GM12864 (cell line): ENCODE results near the gene MAP4K5.
"Not testable (repeated sequence)": the region's sequence is repeated elsewhere in the genome, so short reads cannot be mapped to it uniquely, and the experiment has no call there.

Source experiments
- DNase-seq: peaks from one replicate; pipeline ENCODE4 v3.0.0-alpha.2; 2011; ENCODE audit warnings: low read depth
- H3K4me3 ChIP-seq: 2 replicates; pipeline ENCODE4 v1.5.1; 2011; ENCODE audit warnings: mild to moderate bottlenecking, low read depth, low read length, control low read depth
- CTCF ChIP-seq: IDR thresholded peaks from 2 replicates; pipeline ENCODE4 v1.5.1; 2011; ENCODE audit warnings: low read depth, mild to moderate bottlenecking, moderate library complexity, low read length, control low read depth, inconsistent platforms; ENCODE audit errors: missing control alignments

MAP4K5 gene

DNA sequence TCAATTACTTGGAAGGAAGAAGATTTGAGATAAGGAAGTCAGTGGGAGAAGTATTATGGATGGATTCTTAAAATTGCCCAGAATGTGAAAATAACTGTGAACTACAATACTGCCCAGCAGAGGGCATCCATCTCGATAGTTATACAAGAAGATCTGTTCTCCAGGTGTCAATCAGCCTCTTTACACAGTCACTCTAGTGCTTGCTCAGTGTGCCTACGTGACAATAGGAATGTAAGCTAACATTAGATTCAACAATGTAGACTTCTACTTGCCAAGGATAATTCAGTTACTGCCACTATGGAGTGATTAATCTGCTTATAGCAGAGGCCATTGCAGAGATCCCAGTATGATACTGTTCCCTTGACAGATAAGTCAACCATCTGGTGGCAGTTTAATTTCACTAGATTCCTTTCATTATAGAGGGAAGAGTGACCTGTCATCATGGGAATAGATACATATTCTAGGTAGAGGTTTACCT is 10.6 kb upstream of the MAP4K5 start:
- no peak for DNase-seq
- no peak overlapping the region for H3K4me3 ChIP-seq
- TF ChIP-seq CTCF, result peak; percentile 65

- no peak overlapping the region for H3K4me3 ChIP-seq
- no peak for DNase-seq
- TF ChIP-seq CTCF, result no peak
These were observed 8.8 kb upstream of the MAP4K5 start for GRCh38 chr14:50541159-50541567.

- DNase-seq, result no peak
- H3K4me3 ChIP-seq, result no peak overlapping the region
- no peak for TF ChIP-seq CTCF
These were observed 6.7 kb upstream of the MAP4K5 start for GRCh38 chr14:50539051-50539450.

GRCh38 chr14:50538034-50538433 is 5.7 kb upstream of the MAP4K5 start:
- H3K4me3 ChIP-seq, DNase-seq: not testable (repeated sequence)

DNA sequence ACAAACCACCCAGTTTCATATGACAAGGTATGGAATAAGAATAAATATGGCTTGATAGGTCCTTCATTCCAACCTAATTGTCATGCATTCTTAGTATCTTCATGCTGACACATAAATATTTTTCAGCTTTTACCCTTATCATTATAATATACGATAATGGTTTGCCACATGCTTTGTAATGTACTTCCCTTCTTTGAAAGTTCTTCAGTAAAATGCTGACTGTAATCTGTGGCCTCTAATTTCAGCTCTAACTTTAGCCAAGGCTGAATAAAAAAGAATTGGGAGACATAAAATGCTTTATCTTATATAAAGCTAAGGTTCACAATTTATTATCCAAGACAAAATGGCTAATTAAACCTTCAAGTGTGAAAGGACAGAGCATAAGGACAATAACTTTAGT is 2.6 kb upstream of the MAP4K5 start:
- H3K4me3 ChIP-seq, result no peak overlapping the region
- no peak for DNase-seq
- TF ChIP-seq CTCF, result no peak

GRCh38 chr14:50534416-50534815 is 2.0 kb upstream of the MAP4K5 start:
- no peak for TF ChIP-seq CTCF
- H3K4me3 ChIP-seq, result no peak overlapping the region
- DNase-seq, result no peak

- TF ChIP-seq CTCF, result no peak
- no peak overlapping the region for H3K4me3 ChIP-seq
- no peak for DNase-seq
These were observed 1.4 kb upstream of the MAP4K5 start for GRCh38 chr14:50533806-50534205.
